Measurements from ENCODE around the gene GNAI1.

- TF ChIP-seq CTCF (IDR thresholded peaks at IDR 0.05; ENCODE audit: low read length) (no peak), EZH2 (optimal IDR thresholded peaks at IDR 0.05; ENCODE audit: low read depth, low read length) (no peak)
Observed at GRCh38 chr7:80129785-80130184, 4.8 kb upstream of the GNAI1 start.
